ENCODE results near the gene CALML5. TPM values are rescaled to one million over a fixed set of nuclear protein-coding genes. Genes with fewer than 3 reads are reported as not detected.

Gene CALML5
- total RNA-seq, 1 donor from 2014 or later, result not detected

GRCh38 chr10:5545778-5546710 is 46.7 kb upstream of the CALML5 start:
- Mint-ChIP-seq H3K4me1 (ENCODE audit: low read depth) (peaks cover 4% of the 10 kb centered on the region), H3K27ac (ENCODE audit: unreplicated experiment) (peak overlapping the region; percentile 85), H3K9me3 (ENCODE audit: low read depth) (peaks cover 15% of the 10 kb centered on the region), H3K27me3 (ENCODE audit: low read depth) (no peaks in the 10 kb centered on the region), H3K4me3 (ENCODE audit: unreplicated experiment) (no peak overlapping the region), H3K36me3 (ENCODE audit: low read depth) (peaks cover 2% of the 10 kb centered on the region)
- no peak for TF ChIP-seq CTCF (IDR thresholded peaks at IDR 0.05)
- peak; percentile 92 for DNase-seq (ENCODE audit: low spot score)

GRCh38 chr10:5545426-5545777 is 46.0 kb upstream of the CALML5 start:
- H3K9me3 Mint-ChIP-seq (ENCODE audit: low read depth), result peaks cover 19% of the 10 kb centered on the region
- H3K4me3 Mint-ChIP-seq (ENCODE audit: unreplicated experiment), result no peak overlapping the region
- peaks cover 5% of the 10 kb centered on the region for H3K36me3 Mint-ChIP-seq (ENCODE audit: low read depth)
- H3K27me3 Mint-ChIP-seq (ENCODE audit: low read depth), result no peaks in the 10 kb centered on the region
- peaks cover 4% of the 10 kb centered on the region for H3K4me1 Mint-ChIP-seq (ENCODE audit: low read depth)
- H3K27ac Mint-ChIP-seq (ENCODE audit: unreplicated experiment), result no peak overlapping the region
- no peak for TF ChIP-seq CTCF (IDR thresholded peaks at IDR 0.05)
- no peak for DNase-seq (ENCODE audit: low spot score)

GRCh38 chr10:5545011-5545410 is 45.6 kb upstream of the CALML5 start:
- no peak overlapping the region for H3K27ac Mint-ChIP-seq (ENCODE audit: unreplicated experiment)
- H3K9me3 Mint-ChIP-seq (ENCODE audit: low read depth), result peaks cover 20% of the 10 kb centered on the region
- no peaks in the 10 kb centered on the region for H3K27me3 Mint-ChIP-seq (ENCODE audit: low read depth)
- no peak overlapping the region for H3K4me3 Mint-ChIP-seq (ENCODE audit: unreplicated experiment)
- peak; percentile 52 for DNase-seq (ENCODE audit: low spot score)
- H3K36me3 Mint-ChIP-seq (ENCODE audit: low read depth), result peaks cover 5% of the 10 kb centered on the region
- peaks cover 4% of the 10 kb centered on the region for H3K4me1 Mint-ChIP-seq (ENCODE audit: low read depth)
- TF ChIP-seq CTCF (IDR thresholded peaks at IDR 0.05), result no peak

DNA sequence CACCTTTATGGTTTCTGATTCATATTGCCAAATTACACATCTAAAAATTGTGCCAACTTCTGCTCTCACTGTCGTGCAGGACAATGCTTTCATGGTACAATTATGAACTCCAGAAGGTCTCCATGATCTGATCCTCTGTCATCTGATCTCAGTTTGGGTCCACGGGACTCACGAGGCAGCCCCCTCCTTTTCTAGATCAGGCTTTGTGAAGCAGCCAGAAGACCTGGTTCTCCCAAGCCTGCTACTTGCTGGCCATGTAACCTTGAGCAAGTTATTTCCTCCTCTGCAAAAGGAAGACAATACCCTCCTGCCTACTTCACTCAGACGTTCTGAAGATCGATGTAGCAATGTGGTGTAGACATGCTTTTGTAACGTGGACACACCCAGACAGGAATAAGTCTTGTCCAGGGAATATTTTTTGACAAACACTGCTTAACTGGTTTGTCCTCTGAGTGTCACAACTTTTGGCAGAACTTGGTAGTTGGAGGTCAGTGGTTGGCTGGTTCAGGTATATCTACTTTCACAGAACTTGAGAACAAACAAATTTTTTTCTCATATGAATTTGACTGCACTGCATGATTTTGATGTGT is 44.9 kb upstream of the CALML5 start:
- no peak overlapping the region for H3K4me3 Mint-ChIP-seq (ENCODE audit: unreplicated experiment)
- no peaks in the 10 kb centered on the region for H3K27me3 Mint-ChIP-seq (ENCODE audit: low read depth)
- TF ChIP-seq CTCF (IDR thresholded peaks at IDR 0.05), result no peak
- H3K27ac Mint-ChIP-seq (ENCODE audit: unreplicated experiment), result no peak overlapping the region
- peaks cover 20% of the 10 kb centered on the region for H3K9me3 Mint-ChIP-seq (ENCODE audit: low read depth)
- H3K4me1 Mint-ChIP-seq (ENCODE audit: low read depth), result peaks cover 4% of the 10 kb centered on the region
- no peak for DNase-seq (ENCODE audit: low spot score)
- H3K36me3 Mint-ChIP-seq (ENCODE audit: low read depth), result peaks cover 5% of the 10 kb centered on the region

DNA sequence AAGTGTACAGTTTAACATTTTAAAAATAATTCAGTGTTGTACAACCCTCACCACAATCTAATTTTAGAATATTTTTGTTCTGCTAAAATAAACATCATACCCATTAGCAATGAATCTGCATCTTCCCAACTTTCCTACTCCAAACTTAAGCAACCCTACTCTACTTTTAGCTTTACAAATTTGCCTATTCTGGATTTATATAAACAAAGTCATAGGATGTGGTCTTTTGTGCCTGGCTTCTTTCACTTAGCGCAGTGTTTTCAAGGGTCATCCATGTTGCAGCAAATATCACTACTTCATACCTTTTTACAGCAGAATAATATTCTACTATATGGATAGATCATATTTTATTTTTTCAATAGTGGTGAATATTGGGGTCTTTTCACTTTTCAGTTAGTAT is 44.3 kb upstream of the CALML5 start:
- Mint-ChIP-seq H3K4me1 (ENCODE audit: low read depth) (peaks cover 5% of the 10 kb centered on the region), H3K9me3 (ENCODE audit: low read depth) (peaks cover 20% of the 10 kb centered on the region), H3K4me3 (ENCODE audit: unreplicated experiment) (no peak overlapping the region), H3K27me3 (ENCODE audit: low read depth) (no peaks in the 10 kb centered on the region), H3K36me3 (ENCODE audit: low read depth) (peaks cover 5% of the 10 kb centered on the region), H3K27ac (ENCODE audit: unreplicated experiment) (no peak overlapping the region)
- no peak for DNase-seq (ENCODE audit: low spot score)
- TF ChIP-seq CTCF (IDR thresholded peaks at IDR 0.05), result no peak
